Stimulated activated CD8-positive, alpha-beta memory T cell treated with anti-CD3 and anti-CD28 coated beads, Interleukin-15, amount 100 ng/mL, for 24 hours (primary cell): ENCODE data around the gene CNBD2.
A peak's percentile ranks its signal among the peaks of the same experiment; 100 is the strongest.
"Not testable (repeated sequence)": the region's sequence is repeated elsewhere in the genome, so short reads cannot be mapped to it uniquely, and the experiment has no call there.

Experiments
- DNase-seq: peaks from one replicate; pipeline ENCODE4 v3.0.0-alpha.2; 2020; ENCODE audit warnings: low read depth

The CNBD2 gene

DNA sequence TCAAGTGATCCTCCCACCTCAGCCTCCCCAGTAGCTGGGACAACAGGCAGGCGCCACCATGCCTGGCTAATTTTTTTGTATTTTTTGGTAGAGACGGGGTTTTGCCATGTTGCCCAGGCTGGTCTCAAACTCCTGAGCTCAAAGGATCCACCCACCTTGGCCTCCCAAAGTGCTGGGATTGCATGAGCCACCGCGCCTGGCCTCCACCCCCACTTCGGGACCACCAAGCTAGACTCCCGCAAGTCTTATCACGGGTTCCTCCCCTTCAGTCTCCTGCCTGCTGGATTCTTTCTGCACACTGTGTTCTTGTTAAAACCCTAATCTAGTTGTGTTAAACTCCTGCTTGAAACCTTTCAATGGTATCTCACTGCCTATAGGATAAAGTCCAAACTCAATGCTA is 57.7 kb downstream of the CNBD2 start:
- DNase-seq = not testable (repeated sequence)

DNA sequence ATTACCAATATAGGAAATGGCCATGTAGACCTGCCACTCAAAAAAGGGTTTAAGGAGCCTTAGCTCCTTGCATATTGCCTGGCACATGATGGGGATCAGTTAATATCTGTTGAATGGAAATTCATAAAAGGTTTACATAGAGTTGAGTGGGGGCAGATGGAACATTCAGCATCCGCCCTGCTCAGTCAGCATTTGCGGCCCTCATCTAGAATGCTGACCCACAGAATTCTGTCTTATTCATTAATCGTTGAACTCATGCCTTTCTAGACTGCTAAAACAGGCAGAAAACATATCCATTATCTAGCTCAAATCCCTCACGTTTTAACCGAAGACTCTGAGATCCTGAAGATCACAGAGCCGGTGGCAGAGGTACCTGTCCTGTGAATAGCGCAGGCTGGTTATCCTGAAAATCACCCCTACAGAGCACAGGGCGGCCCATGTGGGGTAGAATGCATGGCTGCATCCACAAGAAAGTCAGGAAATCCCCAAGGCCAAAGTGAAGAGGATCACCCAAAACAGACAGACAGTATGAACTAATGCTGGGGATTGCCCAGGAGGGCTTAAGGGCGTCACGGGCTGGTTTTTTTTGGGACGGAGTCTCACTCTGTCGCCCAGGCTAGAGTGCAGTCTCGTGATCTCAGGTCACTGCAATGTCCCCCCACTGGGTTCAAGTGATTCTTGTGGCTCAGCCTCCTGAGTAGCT is 59.9 kb downstream of the CNBD2 start:
- no peak for DNase-seq

DNA sequence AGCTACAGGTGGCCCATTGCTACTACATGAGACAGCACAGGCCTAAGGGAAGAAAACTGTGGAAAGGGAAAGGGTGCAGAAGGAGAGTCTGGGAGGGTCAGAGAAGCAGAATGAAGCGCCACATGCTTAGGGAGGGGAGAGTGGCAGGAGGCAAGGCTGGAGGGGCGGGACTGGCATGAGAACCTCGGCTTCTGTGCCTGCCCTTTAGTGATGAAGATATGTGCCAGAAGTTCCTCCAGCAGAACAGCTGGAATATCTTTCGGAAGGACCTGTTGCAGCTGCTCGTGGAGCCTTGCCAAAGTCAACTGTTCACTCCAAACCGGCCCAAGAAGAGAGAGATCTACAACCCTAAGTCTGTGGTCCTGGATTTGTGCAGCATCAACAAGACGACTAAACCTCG is 61.8 kb downstream of the CNBD2 start:
- no peak for DNase-seq

DNA sequence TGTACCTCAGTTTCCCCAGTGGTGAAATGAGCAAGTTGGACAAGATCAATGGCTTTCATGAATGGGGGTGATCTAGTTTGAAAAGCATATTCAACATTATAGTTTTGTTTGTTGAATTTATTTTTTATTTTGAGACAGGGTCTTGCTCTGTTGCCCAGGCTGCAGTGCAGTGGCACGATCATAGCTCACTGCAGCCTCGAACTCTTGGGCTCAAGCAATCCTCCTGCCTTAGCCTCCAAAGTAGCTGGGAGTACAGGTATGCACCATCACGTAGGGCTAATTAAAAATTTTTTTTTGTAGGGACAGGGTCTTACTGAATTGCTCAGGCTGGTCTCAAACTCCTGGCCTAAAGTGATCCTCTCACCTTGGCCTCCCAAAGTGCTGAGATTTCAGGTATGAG is 63.4 kb downstream of the CNBD2 start:
- no peak for DNase-seq

DNA sequence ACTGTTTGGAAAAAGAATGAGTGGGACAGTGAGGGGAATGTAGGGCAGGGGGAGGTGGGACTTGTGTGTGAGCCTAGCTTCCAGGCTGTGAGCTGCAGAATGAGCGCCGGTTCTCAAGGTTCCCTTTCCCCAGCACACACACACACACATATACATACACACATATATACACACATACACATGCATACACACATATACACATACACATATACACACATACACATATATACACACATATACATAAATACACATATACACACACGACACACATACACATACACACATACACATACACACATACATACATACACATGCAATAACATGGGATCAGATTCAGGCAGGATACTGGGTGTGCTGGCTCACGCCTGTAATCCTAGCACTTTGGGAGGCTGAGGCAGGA is 66.5 kb downstream of the CNBD2 start:
- DNase-seq = no peak

DNA sequence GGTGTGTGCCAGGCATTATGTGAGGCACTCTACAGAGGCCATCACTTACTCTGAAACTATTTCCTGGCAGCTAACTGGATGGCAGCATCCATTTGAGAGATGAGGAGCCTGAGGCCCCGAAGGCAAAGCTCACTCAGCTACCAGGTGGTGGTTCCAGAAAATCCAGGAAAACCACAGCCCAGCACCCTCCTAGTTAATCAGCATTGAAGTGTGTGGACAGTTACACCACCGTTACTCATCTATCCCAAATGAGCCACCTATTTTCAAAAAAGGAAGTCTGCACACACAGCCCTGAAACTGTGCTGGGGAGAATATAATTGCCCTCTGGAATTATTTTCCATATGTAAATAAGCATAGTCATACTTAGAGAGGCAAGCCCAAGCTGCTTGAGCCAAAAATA is 67.4 kb downstream of the CNBD2 start:
- DNase-seq = no peak

DNA sequence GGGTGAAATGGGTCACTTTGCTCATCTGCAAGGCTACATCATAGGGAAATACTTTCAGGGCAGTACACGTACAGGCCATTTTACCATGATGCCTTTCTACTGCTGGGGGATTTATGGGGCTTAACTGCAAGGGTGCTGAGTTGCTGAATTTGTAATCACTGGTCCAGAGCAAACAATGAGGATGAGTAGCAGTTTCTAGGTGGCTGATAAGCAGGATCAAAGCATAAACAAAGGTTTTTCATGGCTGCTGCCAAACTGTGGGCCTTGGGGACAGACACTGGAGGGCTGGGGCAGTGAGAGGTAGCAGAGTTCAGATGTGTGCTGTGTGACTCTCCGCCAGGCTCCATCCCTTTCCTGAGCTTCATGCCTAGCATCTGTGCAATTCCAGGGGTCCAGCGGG is 68.3 kb downstream of the CNBD2 start:
- DNase-seq = no peak

DNA sequence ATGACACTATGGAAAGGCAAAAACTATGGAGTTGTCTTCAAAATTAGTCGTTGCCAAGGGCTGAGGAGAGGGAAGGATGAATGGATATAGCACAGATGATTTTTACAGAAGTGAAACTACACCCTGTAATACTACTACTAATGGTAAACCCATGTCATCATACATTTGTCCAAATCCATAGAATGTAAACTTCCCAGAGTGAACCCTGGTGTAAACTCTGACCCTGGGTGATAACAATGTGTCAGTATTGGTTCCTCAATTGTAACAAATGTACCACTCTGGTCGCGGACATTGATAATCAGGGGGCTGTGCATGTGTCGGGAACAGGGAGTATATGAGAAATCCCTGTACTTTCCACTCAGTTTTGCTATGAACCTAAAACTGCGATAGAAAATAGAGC is 72.2 kb downstream of the CNBD2 start:
- no peak for DNase-seq

DNA sequence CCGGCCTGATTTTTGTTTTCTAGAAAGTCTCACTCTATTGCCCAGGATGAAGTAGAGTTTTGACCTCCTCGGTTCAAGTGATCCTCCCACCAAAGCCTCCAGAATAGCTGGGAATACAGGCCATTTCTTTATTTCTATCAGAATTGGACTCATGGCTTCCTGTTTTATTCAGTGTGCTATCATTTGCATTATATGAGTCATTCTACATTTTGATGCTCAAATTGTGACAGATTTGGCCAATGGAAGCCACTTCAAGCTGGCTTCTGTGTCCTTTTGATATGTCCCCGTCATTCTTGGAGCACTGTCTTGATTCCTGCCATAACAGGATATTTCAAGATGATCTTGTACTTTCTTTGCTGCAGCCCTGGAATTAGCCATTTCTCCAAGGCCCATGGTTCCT is 75.1 kb downstream of the CNBD2 start:
- DNase-seq = no peak

DNA sequence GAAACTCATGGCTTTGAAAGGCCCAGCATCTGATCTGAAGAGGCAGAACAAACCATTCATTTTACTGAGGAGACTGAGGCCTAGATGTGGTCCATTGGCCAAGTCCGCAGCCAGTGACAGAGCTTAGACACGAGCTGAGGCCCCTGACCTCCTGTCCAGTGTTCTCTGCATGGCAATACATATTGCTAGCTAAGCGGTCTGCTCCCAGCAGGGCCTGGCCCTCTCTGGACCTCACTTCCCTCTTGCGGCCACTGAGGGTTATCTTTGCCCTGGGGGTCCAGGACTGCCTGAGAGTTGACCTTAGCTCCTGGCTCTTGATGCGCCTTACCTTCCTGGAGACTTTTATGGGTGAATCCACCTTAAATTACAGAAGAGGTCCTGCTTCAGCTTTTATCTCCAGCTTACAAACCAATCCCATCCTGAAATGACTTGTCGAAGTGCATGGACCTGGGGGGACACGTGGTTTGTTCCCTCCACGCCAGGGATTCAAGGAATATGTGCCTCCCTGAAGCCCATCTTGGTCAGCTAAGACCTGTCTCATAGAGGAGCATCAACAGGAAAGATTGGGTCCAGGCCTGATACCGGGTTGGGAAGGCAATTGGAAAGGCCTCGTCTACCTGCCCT is 75.6 kb downstream of the CNBD2 start:
- DNase-seq = no peak

DNA sequence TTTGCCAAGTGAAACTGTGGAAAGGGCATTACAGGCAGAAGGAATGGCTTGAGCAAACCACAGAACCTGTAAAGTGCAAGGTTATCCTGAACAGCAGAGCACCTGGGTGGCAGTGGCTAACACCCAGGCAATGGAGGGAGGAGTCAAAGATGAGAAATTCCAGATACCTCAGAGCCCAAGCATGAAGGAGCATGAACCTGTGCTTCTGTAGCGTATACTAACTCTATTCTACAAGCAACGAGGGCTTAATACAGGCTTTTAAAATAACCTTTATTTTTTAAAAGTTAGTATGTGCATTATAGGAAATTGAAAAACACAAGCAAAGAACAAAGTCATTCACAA is 77.0 kb downstream of the CNBD2 start:
- DNase-seq = no peak

DNA sequence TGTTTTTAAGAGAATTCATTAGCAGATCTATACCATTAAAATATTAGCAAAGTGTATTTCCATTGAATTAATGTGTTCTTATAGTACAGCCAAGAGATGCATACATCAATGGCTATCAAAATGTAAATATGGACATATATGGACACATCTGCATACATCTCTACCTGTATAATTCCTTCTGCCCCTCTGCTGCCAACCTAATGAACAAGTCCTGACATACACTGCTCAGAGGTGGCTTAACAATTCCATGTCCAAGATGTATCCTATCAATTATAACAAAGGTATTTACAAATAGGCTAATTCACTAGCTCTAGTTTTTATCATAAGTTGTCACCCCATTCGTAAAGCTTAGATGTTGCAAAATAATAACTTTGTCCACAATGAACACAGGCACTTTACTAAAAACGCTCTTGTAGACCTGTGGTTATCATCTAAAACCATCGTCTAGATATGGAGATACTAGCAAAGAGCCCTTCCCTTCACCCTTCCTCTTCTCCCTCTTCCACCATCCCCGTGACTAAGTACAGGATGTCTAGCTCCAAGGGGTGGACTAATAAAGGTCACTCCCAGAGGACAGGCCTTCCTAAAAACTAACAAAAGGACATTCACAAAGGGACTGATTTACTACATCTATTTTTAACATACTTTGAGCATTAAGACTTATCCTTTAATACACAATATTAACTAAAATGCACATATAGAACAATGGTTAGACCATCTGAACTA is 77.8 kb downstream of the CNBD2 start:
- DNase-seq = not testable (repeated sequence)

DNA sequence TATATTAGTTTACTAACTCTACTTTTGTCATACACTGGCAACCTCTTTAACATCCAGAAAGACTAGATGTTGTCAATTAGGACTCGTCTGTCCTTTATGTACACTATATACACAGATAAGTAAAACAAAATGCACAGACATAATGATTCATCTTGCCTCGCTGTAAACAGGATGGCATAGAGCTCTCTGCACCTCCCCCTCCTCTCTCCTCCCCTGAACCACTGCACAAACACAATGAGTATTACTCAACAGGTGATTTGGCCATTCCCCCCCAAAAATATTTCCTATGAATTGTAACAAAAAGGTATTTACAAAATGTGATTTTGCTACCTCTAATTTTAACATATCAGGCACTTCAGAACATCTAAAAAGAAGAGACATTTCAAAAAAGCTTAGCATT is 81.0 kb downstream of the CNBD2 start:
- not testable (repeated sequence) for DNase-seq

DNA sequence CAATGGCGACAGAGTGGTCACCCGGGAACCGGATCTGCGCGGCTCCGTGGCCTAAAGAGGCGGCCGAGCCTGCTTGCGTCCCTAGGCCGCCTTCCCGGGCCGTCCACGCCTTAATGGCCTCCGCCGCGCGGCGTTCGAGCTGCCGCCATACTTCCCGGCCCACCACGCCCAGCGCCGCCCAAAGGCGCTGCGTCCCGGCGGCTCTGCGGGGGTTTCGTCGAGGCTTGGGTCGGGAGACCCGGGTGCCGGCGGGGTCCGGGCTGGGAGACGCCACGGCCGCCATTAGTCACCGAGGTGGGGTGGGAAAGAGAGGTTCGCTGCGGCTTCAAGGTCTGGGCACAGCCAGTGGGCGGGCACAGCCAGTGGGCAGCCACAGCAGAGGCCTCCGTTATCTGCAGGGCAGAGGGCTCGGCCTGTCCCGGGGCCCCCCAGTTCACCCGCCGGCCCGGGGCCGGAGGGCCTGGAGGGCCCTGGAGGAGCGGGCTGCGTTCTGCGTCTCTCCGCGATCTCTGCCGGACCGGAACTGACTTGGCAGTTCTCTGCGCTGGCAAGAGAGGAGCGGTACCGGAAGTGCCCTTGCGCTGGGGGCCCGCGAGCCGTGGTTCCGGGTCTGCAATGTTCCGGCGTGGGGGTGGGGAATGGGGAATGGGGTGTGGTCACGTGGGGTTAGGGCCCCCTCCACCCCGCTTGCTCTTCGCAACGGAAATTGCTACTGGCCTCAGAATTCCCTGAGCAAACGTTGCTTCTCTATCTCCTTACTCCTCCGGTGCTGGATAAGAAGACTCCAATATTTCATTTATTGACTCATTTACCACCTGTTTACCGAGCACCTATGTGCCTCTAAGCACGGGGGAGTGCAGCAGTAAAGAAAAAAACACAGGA is 82.3 kb downstream of the CNBD2 start:
- DNase-seq = peak; percentile 81

DNA sequence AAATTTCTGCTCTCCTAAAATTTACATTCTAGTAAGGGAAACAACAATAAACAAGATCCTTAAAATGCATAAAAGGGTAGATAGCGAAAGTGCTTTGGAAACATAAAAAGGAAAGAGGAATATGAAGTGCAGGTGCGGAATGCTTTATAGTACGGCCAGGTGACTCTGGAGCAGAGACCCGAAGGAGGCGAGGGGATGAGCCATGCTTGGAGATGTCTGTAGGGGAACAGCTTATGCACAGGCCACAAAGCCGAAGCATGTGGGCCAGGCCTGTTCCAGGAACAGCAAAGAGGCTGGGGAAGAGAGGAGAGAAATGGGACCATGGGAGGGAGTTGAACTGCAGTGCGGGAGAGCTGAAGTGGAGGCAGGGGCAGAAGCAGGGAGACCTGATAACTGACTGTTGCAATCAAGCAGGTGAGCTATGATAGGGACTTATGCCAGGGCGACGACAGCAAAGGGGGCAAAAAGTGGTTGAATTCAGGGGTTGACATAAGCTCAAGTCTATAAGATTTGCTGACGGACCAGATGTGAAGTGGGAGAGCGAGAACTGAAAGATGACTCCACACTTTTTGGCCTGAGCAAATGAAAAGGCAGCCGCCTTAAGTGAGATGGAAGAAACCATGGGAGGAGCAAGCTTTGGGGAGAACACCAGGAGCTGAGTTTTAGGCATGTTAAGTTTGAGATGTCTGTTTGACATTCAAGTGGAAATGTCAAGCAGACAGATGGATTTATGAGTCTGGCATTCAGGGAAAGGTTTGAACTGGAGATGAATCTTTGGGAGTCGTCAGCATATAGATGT is 83.1 kb downstream of the CNBD2 start:
- DNase-seq = no peak

DNA sequence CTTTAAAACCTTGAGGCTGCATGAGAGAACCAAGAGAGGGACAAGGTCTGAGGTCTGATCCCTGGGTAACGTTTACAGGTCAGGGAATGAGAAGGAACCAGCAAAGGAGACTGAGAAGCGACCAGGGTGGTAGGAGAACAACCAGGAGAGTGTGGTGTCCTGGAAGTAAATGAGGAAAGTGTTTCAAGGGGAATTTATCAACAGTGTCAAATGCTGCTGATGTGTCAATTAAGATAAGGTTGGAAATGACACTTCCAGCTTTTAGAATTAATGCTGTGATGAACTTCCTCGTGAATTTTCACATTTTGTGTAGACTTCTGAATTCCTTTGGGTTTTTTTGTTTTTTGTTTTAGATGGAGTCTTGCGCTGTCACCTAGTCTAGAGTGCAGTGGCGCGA is 83.7 kb downstream of the CNBD2 start:
- DNase-seq = no peak

DNA sequence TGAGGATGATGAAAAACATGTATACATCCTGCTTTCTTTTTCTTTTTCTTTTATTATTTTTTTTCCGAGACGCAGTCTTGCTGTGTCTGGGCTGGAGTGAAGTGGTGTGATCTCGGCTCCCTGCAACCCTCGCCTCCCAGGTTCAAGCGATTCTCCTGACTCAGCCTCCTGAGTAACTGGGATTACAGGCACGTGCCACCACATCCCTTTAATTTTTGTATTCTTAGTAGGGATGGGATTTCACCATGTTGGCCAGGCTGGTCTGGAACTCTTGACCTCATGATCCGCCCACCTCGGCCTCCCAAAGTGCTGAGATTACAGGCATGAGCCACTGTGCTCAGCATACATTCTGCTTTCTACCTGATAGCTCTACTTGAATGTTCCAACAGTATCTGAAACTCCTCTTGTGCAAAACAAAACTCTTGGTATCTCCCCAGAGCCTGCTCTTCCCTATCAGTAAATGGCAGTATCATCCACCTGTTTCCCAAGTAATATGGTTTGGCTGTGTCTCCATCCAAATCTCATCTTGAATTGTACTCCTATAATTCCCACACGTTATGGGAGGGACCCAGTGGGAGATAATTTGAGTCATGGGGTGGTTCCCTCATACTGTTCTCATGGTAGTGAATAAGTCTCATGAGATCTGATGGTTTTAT is 85.6 kb downstream of the CNBD2 start:
- not testable (repeated sequence) for DNase-seq

DNA sequence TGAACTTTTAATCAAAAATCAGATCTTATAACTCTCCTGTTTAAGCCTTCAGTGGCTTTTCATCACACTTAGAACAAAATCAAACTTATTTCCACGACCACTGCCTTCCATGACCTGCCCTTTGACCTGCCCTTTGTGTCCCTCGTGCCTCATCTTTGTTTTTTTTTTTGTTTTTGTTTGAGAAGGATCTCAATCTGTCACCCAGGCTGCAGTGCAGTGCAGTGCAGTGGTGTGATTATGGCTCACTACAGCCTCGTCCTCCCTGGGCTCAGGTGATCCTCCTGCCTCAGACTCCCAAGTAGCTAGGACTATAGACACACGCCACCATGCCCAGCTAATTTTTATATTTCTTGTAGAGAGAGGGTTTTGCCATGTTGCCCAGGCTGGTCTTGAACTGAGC is 86.8 kb downstream of the CNBD2 start:
- no peak for DNase-seq

DNA sequence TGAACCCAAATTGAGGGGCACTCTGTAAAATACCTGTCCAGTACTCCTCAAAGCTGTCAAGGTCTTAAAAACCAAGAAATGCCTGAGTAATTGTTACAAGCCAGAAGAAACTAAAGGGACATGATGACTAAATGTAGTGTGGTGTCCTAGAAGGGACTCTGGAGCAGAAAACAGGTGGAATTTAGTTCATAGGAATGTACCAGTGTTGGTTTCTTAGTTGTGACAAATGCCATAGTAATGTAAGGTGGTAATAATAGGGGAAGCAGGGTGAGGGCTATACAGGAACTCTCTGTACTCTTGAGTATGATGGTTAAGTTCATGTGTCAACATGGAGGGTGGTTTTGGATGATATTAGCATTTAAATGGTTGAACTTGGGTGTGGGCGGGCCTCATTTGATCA is 92.3 kb downstream of the CNBD2 start:
- no peak for DNase-seq

DNA sequence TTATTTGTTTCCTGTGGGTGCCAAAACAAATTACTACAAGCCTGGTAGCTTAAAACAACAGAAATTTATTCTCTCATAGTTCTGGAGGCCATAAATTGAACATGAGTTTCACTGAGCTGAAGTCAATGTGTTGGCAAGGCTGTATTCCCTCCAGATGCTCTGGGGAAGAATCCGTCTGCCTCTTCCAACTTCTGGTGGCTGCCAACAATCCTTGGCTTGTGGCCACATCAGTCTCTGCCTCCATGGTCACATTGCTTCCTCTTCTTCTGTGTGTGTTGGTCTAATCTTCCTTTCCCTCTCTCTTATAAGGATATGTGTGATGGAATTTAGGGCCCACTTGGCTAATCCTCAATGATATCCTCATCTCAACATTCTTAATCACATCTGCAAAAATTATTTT is 93.4 kb downstream of the CNBD2 start:
- no peak for DNase-seq

DNA sequence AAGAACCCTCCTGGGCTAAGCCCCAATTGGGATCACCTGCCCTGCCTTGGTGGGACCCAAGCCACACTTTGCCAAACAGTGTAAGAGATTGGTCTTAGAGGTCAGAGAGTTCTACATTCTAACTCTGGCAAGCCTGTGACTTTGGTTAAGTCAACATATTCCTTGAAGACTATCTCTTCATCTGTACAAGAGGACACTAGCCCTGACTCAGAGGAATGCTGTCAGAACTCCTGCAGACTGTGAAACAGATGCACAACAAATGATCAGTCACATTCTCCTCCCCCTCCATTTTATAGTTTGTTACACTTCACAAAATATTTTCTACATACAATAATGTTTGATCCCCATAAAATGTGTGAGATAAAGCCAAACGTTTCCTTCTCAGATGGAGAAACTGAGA is 94.4 kb downstream of the CNBD2 start:
- DNase-seq = no peak
